PFSK-1 (cell line): ENCODE data around the gene TBX2.

Experiments
- FOXP2 ChIP-seq: optimal IDR thresholded peaks from 2 replicates; pipeline ENCODE3; 2011; ENCODE audit warnings: borderline replicate concordance, control low read depth, inconsistent platforms; ENCODE audit not compliant: insufficient read depth; ENCODE audit errors: extremely low read length, extremely low read depth
- POLR2AphosphoS5 ChIP-seq: IDR thresholded peaks from 2 replicates; pipeline ENCODE4 v1.6.1; 2012; ENCODE audit warnings: low read depth, mild to moderate bottlenecking, control low read depth, low read length, moderate library complexity
- REST ChIP-seq, 2 experiments: IDR thresholded peaks; 2 replicates each; pipeline versions ENCODE4 v1.6.1 to v1.8.0; 2011 to 2012; ENCODE audit warnings: low read depth in 2 of 2, low read length in 2 of 2, control low read depth in 1 of 2, inconsistent platforms in 1 of 2, mild to moderate bottlenecking in 1 of 2, moderate library complexity in 1 of 2; ENCODE audit not compliant: insufficient read depth in 1 of 2
- SIN3A ChIP-seq: IDR thresholded peaks from 2 replicates; pipeline ENCODE4 v1.6.1; 2012; ENCODE audit warnings: mild to moderate bottlenecking, low read length, moderate library complexity, borderline replicate concordance; ENCODE audit not compliant: insufficient read depth
- TAF1 ChIP-seq: IDR thresholded peaks from 2 replicates; pipeline ENCODE4 v1.6.1; 2012; ENCODE audit warnings: low read length, control low read depth, borderline replicate concordance; ENCODE audit not compliant: insufficient read depth

GRCh38 chr17:61399131-61400065, at the start of gene TBX2:
- TF ChIP-seq POLR2AphosphoS5 (peak; percentile 34; the same call in 1 of the 2 replicates), TAF1 (peak; percentile 60; the same call in 1 of the 2 replicates), REST (IDR thresholded peaks at IDR 0.05; ENCODE audit: insufficient read depth in 1 of 2, low read depth in 2 of 2, low read length in 2 of 2) (no peak), SIN3A (0 out of 2 replicates have a peak, but pooled peaks have one; percentile 52), FOXP2 (no peak)
